GM18951 (cell line): ENCODE data around the gene IRF1.

ENCODE experiments used
- POLR2A ChIP-seq: IDR thresholded peaks from 4 replicates; pipeline ENCODE4 v1.6.1; 2011; ENCODE audit warnings: mild to moderate bottlenecking; ENCODE audit not compliant: insufficient read length, insufficient read depth; ENCODE audit errors: extremely low read depth
- in situ Hi-C: fragments of 300-500 bp; cut with MboI; formaldehyde crosslinking; loops from one replicate; pipeline ENCODE4 v1.12.0; 2022; ENCODE audit warnings: low sequenced_read_pairs, mixed read lengths, inconsistent platforms; ENCODE audit not compliant: unreplicated experiment

IRF1 gene

DNA sequence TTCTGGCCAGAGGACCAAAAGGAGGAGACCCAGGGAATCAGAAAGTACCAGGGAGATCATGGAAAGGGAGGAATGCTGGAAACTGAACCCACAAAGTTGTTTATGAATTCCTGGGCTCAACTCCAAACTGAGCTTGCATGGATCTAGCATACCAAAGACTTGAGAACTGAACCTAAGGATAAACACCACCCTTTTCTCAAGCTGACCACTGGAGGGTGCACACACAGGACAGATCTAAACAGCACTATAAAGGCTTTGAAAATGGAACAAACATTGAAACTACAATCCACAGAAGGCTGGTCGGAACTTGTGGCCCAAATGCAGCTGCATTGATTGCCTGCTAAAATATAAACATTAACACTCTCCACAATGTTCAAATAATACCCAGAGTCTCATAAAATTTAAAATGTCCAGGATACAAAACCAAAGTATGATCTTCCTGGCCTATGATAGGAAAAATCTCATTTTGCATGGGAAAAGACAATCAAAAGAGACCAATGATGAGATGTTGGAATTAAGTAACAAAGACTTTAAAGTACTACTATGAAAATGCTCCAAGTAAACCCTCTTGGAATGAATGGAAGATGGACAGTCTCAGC, 15.6 kb upstream of the IRF1 start:
- in situ Hi-C loops = loop anchor here (25.0 kb wide), 1 partner anchor 269 kb away; the partner anchor contains the start of gene P4HA2
- no peak for TF ChIP-seq POLR2A

DNA sequence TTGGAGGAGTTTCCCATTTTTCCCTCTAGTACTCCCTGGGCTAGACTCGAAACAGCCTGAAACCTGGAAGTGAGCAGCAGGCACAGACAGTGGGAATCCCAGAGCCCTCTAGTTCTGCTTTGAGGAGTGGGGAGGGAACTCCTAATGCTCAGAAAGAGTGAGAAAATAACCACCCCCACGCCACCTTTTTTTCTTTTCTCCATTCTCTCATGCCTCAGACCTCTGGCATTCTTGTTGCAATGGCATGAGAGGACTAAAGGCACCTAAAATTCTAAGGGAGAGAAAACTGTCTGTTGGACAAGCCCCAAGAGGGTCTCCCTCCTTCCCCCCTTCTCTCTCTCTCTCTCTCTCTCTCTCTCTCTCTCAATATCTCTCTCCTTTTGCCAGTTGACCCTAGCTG, 15.1 kb upstream of the IRF1 start:
- in situ Hi-C loops = loop anchor here (25.0 kb wide), 1 partner anchor 268 kb away; the partner anchor contains the start of gene P4HA2
- no peak for TF ChIP-seq POLR2A

DNA sequence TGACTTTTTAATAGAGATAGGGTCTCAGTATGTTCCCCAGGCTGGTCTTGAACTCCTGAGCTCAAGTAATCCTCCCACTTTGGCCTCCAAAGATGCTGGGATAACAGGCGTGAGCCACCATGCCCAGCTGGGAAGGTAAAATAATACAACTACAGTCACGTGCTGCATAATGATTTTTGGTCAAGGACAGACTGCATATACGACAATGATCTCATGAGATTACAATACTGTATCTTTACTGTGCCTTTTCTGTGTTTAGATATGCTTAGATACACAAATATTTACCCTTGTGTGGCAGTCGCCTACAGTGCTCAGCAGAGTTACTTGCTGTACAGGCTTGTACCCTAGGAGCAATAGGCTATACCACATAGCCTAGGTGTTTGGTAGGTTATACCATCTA, 14.2 kb upstream of the IRF1 start:
- in situ Hi-C loops = loop anchor here (25.0 kb wide), 1 partner anchor 267 kb away; the partner anchor contains the start of gene P4HA2
- TF ChIP-seq POLR2A = no peak

- in situ Hi-C loops = loop anchor here (25.0 kb wide), 1 partner anchor 266 kb away; the partner anchor contains the start of gene P4HA2
- TF ChIP-seq POLR2A = no peak
Observed at GRCh38 chr5:132503244-132503643, 12.7 kb upstream of the IRF1 start.

DNA sequence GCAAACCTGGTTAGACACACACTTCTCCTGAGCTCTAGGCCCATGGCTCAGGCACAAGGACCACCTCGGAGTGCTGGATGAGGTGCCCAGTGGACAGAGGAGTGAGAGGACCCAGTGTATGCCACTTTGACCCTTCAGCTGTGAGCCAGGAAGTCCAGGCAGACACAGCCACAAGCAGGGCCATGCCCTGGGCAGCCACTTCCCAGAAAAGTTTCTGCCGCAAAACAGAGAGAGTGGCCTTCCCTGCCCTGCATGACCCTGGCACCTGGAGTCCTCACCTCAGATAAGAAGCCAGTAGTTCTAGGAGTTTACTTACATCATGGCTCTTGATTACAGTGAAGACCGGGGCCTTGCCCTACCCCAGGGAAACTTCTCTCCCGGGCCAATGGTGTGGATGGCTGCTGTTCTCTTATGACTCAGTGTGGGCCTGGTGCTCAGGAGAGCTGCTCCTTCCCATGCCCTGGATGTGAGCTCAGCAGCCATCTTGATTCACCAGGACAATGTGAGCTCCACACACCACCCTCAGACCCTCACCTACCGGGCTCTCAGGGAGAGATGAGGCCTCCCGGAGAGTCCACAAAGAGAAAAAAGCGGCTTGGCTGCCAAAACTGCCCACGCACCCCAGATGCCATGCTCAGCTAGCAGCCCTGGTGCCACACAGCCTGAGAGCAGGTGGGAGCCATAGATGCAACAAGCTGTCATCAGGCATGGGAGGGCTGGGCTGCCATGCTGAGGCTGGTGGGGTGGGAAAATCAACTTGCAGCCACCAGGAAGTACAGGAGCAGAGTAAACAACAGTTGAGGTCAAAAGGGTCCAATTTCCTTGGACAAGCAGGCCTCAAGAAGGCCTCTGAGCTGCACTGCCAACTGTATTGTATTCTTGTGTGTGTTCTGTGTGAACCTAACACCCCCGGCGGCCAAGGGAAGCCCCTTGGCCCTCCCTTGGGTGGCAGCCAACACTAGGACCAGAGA, 11.7 kb upstream of the IRF1 start:
- in situ Hi-C loops = loop anchor here (25.0 kb wide), 1 partner anchor 265 kb away; the partner anchor contains the start of gene P4HA2
- TF ChIP-seq POLR2A = no peak

DNA sequence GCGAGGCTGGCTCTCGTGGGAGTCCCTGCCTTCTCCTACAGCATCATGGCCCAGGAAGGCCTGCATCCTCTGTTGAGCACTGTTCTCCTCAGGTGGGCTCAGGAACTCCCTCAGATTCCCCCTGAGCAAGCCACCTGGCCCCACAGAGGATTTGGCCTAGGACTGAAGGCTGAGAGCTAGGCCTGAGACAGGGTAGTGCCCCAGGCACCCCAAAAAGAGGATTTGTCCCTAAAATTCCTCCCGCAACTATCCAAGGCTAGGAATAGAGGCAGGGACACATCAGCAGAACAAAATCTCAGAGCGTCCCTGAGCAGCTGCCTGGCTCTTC, 11.0 kb upstream of the IRF1 start:
- in situ Hi-C loops = loop anchor here (25.0 kb wide), 1 partner anchor 264 kb away; the partner anchor contains the start of gene P4HA2
- no peak for TF ChIP-seq POLR2A

- peak; percentile 40 for TF ChIP-seq POLR2A
- in situ Hi-C loops = loop anchor here (25.0 kb wide), 1 partner anchor 264 kb away; the partner anchor contains the start of gene P4HA2
Observed at GRCh38 chr5:132500931-132501628, 10.5 kb upstream of the IRF1 start.

DNA sequence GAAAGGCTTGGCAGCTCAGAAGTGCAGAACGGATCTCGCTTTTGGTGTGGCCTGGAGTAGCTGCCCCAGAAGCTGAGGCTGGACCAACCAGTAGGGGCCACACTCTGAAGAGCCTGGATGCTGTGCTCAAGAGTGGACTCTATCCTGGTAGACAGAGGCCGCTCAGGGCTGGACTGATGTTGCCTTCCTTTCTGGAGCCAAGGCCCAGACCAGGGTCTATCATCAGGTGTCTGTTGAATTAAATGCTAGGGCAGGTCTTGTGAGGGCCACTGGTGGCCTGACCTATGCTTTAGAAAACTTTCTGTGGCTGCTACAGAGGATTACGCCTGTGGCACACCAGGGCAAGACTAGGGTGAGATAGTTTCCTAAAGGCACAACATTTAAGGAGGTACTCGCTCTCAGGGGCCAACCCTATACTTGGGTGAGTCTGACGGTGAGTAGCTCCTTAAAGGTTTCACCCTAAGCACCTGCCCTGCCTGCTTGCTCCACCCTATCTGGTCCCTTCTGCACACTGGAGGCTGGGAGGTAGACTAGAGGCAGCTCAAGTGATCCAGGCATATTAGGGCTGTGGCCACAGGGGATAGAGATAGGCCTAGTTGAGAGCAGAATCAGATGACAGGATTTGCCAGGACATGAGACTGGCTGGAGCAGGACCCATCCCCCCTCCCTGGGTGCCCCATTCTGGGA, 9.8 kb upstream of the IRF1 start:
- in situ Hi-C loops = loop anchor here (25.0 kb wide), 1 partner anchor 263 kb away; the partner anchor contains the start of gene P4HA2
- TF ChIP-seq POLR2A = no peak

GRCh38 chr5:132499440-132500243, 9.1 kb upstream of the IRF1 start:
- in situ Hi-C loops = loop anchor here (25.0 kb wide), 1 partner anchor 262 kb away; the partner anchor contains the start of gene P4HA2
- TF ChIP-seq POLR2A = no peak

GRCh38 chr5:132498686-132499271, 8.2 kb upstream of the IRF1 start:
- in situ Hi-C loops = no loop called here
- no peak for TF ChIP-seq POLR2A

DNA sequence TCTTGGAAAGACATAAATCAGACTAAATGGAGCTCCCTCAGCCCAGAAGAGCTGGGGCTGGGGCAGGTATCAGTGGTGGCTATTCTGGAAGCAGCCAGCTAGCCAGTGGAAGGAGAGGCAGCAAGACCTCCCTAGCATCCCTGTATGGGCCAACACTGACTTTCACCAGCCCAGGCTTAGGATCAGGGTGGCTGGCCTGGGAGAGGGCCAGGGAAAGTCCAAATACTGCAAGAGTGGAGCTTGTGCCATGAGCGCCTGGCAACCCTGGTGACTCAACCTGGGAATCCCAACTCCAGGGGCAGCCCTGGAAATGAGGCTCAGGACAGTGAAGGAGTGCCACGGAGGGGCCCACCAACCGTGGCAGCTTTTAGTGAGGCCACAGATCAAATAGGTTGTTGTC, 7.6 kb upstream of the IRF1 start:
- in situ Hi-C loops = no loop called here
- no peak for TF ChIP-seq POLR2A
